Activated CD4-positive, alpha-beta T cell treated with anti-CD3 and anti-CD28 coated beads, Interleukin-2, Interleukin-6, amounts not matched to agents 100 ng/mL and 50 ng/mL, durations not matched to agents 16 hours and 8 hours (primary cell): ENCODE measurements around the gene SLC35G3.
"Not testable (repeated sequence)": the region's sequence is repeated elsewhere in the genome, so short reads cannot be mapped to it uniquely, and the experiment has no call there.

Experiments used
- DNase-seq: peaks from one replicate; pipeline ENCODE4 v3.0.0-alpha.2; 2020

The SLC35G3 gene

DNA sequence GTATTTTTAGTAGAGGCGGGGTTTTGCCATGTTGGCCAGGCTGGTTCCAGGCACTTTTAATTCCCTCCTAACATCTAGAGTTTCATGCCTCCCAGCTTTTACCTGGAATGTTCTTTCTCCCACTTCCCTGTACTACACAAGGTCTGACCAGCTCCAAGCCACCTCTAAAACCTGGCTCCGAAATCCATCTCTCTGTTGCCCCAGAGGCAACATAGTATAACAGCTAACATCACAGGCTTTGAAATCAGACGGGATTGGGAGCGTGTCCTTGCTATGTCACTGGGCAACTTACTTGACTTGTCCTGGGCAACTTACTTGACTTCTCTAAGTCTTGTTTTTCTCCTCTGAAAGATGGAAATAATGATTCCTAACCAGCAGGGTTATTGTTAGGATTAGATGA lies 31.4 kb downstream of the SLC35G3 start:
- DNase-seq = no peak

DNA sequence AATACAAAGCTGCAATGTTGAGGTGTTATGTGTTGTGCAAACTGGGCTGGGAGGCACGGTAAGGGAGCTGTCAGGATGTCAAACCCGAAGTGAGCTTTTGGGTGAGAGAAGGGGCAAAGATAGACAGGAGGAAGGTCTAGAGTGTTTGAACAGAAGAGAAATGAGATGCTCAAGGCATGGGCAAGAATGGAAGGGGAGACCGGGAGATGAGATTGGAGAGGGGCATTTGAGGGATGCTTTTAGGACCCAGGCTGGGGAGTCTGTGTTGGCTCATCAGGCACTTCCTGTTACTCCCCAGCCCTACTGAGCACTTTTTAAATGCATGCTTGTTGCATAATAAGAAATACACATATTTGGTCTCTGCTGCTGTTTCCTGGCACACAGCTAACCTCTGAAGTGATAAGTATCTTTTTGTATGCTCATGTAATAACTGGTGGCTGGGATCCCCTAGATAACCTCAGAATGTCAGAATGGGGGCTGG lies 32.9 kb downstream of the SLC35G3 start:
- peak; percentile 32 for DNase-seq

DNA sequence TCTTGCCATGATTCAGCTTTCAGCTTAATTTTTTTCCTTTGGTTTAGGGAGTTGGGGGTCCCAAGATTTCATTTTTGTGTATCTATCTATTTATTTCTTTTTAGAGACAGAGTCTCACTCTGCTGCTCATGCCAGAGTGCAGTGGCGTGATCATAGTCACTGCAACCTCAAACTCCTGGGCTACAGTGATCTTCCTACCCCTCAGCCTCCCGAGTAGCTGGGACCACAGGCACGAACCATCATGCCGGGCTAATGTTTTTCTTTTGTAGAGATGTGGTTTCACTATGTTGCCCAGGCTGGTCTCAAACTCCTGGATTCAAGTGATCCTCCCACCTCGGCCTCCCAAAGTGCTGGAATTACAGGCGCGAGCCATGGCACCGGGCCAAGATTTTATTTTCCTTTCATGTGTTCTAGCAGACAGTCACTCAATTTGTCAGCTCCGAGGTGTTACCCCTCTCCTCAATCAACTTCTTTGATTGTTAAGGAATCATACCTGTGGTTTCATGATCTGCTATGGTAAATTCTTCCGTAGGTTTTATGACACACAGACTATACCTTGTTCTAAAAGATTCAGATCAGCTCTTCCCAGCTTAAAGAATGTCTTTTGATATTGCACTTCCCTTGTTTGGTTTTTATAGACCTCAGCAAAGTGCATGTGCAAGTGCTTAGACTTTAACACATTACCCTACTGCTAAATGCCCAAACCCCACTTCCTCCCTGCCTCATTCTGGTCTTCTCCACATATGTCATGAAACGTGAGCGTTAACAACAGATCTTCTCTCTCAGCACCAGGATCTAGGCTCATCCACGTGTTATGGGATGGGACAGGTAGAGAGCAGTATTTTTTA lies 33.6 kb downstream of the SLC35G3 start:
- DNase-seq = peak; percentile 29

DNA sequence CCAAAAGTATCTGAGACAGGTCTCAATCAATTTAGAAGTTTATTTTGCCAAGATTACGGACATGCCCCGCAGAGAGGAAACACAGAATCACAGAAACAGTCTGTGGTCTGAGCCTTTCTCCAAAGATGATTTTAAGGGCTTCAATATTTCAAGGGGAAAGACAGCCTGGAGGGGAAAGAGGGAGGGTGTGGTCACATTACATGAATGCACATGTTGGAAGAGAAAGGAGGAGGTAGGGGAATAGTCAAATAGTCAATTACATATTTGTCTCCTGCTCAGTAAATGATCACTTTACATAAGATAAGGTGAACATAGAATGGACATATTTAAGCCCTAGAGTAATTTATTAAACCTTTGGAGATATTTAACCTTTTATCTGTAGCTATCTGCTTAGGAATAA lies 34.3 kb downstream of the SLC35G3 start:
- no peak for DNase-seq

DNA sequence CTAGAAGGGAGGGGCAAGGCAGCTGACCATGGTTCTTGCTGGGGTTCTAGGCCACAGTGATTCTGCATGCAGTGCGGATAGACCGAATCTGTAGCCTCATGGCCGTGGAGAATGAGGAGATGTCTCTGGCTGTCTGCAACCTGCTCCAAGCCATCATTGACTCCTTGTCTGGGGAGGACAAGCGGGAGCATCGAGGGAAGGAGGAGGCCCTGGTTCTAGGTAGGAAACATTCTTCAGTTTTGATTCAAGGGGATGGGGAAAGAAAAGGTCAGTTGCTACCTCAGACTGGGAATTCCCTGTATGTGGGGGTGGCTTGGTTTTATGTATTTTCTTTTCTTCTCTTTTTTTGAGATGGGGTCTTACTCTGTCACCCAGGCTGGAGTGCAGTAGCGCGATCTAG lies 38.9 kb downstream of the SLC35G3 start:
- DNase-seq = no peak

DNA sequence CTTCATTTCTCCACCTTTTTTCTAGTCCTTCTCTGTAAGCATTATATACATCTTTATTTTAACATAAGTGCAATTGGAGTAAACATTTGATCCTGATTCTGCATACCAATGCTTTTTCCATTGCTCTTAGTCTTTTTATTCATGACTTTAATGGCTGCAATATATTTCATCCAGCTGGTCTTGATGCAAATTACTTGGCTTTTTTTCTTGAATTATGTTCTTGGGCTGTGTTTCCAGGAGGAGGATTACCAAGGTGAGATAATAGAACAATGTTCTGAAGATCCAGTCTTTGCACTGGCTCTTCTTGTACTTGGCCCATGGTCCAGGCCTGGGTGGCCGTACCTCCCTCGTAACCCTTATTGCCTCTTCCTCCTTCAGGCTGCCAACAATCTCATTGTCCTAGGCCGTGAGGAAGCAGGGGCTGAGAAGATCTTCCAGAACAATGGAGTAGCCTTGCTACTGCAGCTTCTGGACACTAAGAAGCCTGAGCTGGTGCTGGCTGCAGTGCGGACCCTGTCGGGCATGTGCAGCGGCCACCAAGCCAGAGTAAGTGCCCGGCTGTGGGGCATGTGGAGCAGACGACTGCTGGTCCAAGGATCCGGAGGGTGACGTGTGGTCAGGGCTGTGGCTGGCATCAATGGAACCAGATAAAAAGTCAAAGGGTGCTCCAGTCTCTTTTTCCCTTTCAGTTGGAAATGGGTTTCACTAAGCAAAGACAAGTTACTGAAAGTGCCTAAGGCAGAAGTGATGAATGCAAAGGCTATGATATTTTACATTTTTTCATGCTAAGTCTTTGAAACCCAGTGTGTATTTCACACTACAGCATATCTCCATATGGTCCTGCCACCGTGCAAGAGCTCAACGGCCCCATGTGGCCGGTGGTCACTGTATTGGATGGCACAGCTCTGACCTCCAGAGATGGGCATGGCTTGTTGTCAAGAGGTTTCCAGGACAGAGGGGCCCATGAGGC lies 39.7 kb downstream of the SLC35G3 start:
- DNase-seq = no peak

DNA sequence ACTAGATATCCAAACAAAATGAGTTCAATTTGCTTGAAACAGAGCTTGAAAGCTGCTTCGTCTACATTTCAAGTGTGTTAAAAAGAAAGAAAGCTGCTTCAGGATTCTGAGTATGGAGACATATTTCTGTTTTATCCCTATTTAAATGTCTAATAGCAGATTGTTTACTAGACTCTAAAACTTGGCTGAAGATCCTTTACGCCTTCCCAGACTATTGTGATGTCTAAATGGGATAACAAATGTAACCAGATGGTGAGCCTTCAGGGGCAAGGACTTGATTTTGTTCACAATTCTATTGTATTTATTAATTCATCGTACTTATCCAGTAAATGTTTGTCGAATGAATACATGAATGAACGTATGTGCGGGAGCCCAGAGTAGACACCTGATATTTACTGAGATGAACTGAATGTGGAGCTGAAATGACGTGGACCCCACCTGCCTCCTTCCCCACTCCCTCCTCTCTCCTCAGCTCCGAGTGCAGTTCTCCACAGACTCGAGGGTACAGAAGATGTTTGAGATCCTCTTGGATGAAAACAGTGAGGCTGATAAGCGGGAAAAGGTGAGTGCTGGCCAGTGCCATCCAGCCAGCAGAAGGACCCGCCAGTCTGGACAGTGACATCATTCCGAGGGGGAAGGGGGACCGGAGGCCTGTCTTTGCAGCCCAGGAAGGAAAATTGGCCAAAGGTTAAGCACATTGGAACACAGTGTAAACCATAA lies 41.6 kb downstream of the SLC35G3 start:
- DNase-seq = no peak

DNA sequence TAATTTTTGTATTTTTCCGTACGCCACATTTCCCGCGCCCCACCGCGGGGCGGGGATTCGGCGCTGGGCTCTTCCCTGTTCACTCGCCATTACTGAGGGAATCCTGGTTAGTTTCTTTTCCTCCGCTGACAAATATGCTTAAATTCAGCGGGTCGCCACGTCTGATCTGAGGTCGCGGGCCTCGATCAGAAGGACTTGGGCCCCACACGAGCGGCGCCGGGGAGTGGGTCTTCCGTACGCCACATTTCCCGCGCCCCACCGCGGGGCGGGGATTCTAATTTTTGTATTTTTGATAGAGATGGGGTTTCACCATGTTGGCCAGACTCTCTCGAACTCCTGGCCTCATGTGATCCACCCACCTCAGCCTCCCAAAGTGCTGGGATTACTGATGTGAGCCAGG lies 43.1 kb downstream of the SLC35G3 start:
- not testable (repeated sequence) for DNase-seq

DNA sequence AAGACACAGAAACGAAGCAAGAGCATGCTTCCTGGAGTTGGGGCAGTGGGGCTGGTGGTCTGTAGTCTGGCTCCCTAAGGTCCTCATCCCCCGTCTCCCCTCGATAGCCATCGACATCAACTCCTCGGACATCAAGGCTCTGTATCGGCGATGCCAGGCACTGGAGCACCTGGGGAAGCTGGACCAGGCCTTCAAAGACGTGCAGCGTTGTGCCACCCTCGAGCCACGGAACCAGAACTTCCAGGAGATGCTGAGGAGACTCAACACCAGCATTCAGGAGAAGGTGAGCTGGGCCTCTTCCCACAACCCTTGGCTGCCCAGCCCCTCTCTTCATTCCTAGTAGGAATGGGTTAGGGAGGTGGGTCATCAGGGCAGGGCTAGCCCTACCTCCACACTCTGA lies 44.3 kb downstream of the SLC35G3 start:
- DNase-seq = no peak

DNA sequence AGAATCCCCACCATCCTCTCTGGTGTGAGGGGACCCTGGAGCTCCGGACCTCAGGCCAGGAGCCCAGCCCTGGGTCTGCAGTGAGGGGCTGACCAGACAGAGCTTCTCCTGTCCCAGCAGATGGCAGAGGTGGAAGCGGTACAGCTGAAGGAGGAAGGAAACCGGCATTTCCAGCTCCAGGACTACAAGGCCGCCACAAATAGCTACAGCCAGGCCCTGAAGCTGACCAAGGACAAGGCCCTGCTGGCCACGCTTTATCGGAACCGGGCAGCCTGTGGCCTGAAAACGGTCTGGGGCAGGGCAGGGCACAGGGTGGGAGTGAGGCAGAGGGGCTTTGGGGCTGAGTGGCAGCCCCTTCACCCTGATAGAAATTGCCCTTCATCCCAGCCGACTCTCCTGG lies 46.0 kb downstream of the SLC35G3 start:
- DNase-seq = no peak

DNA sequence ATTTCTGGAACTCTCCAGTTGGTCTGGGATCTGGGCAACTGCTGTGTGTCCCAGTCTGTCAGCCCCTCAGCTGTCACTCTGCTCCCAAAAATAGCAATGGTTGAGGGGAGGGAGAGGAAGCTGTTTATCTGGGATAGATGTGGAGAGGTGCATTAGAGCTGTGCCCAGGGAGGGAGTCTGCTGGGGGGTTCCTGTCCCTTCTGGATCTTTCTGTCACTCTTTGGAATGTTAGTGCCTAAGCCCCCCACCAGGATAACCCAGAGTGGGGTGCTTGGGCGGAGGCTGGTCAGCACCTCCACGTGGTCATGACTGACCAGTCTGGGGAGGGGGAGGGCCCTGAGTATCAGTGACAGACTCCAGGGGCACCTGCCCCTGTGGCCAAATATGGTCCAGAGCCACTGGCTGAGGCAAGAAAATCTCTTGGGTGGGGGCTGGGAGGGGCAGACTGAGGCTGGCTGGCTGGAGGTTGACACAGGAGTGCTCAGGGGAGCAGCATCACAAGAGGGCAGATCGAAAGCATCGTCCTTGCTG lies 46.8 kb downstream of the SLC35G3 start, which contains the start of gene UNC45B:
UNC45B (plus strand) TSS at position 443 of the 531 bp plus-strand sequence. CDS start 447 bp downstream, outside the sequence.
- no peak for DNase-seq

DNA sequence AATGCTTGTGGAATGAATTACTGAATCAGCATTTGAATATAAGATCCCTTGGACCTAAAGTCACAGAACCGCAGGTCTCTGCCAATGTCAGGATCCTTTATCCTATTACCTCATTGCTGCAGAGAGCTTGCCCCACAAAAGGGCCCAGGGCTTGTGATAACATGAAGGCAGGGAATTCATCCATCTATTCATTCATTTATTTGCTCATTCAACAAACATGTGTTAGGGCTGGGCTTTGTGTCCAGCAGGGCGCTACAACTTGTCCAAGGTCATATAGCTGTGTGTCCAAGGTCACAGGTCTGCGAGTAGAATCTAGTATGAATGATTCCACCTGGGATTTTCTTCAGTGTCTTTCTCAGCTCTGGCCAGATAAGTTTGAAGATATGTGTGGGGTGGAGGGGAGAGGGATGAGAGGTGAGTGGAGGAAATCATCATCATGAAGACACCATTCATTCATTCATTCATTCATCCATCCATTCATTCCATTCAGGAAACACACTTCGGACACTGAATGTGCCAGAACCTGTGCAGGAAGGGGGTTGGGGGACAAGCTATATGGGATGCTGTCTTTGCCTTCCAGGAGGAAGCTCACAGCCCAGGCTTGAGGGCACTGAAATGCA lies 47.9 kb downstream of the SLC35G3 start:
- DNase-seq = no peak

DNA sequence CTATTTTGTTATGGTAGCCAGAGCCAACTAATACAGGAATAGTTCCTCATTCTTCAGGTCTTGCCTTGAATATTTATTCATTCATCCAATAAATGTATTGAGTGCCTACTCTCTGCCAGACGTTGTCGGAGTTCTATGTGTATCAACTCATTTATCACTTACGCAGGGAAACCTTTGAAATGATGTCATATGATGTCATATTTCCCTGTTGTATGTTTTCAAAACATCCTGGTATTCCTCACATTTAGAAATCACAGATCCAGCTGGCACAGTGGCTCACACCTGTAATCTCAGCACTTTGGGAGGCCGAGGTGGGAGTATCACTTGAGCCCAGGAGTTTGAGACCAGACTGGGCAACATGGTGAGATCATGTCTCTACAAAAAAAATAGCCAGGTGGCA lies 49.4 kb downstream of the SLC35G3 start:
- DNase-seq = no peak
